K562 (cell line): ENCODE data around the gene KCND2. TPM values are rescaled to one million over a fixed set of nuclear protein-coding genes. Genes with fewer than 3 reads are reported as not detected.

Experiments
- ATAC-seq: fragments of 200-7000 bp; cut with Tn5 transposase; 3 replicates; pipeline ENCODE4 v1.9.1; 2020; ENCODE audit warnings: moderate library complexity
- BruUV-seq: library from RNA; stranded (reverse); fragments of 400-500 nt; replicated peaks from 2 replicates; lab custom pipeline; 2021; lab: Mats Ljungman, UMichigan
- CTCF ChIA-PET: fragments of 300-600 bp; formaldehyde crosslinking; extraction: SDS; loops from one replicate; lab custom pipeline; 2021; ENCODE audit warnings: low intra/inter-chr PET ratio; lab: Yijun Ruan, JAX
- POLR2A ChIA-PET: fragments of 300-600, 350-650 bp; sonication (Branson Sonifier 250); formaldehyde crosslinking; extraction: SDS; loops from one replicate; lab custom pipeline; 2021; ENCODE audit warnings: antibody characterized with exemption, inconsistent platforms; lab: Yijun Ruan, JAX
- DNase-seq, 4 experiments: peaks; one replicate each; pipeline versions ENCODE4 v3.0.0 to v3.0.0-alpha.2; 2011 to 2018; ENCODE audit warnings: low spot score in 3 of 4, mixed read lengths in 3 of 4; ENCODE audit errors: extremely low read depth in 1 of 4
- FAIRE-seq: peaks from 2 replicates; lab custom pipeline; 2011; peaks lifted over from hg19 to GRCh38; lab: Jason Lieb, UNC
- H2AFZ ChIP-seq: 2 replicates; pipeline ENCODE4 v1.6.0; 2011; ENCODE audit warnings: low read depth, low read length, control low read depth, inconsistent platforms
- H3K27ac ChIP-seq: fragments of 200-600 bp; 3 replicates; pipeline ENCODE4 v1.8.0; 2011; ENCODE audit warnings: low read depth, mild to moderate bottlenecking, control low read depth, inconsistent platforms, low read length, moderate library complexity, mixed read lengths; ENCODE audit errors: extremely low read depth
- H3K27me3 ChIP-seq, 2 experiments: fragments of 300-600 bp in 1 of 2; 2 replicates in 1 of 2; 3 replicates in 1 of 2; pipeline versions ENCODE4 v1.6.0 to v1.8.0; 2011; ENCODE audit warnings: inconsistent platforms in 2 of 2, low read length in 2 of 2, mild to moderate bottlenecking in 1 of 2, mixed read lengths in 1 of 2, moderate library complexity in 1 of 2; ENCODE audit not compliant: control insufficient read depth in 2 of 2, insufficient read depth in 2 of 2
- H3K36me3 ChIP-seq: fragments of 300-600 bp; 3 replicates; pipeline ENCODE4 v1.8.0; 2011; ENCODE audit warnings: mild to moderate bottlenecking, low read length, inconsistent platforms; ENCODE audit not compliant: control insufficient read depth, insufficient read depth
- H3K4me1 ChIP-seq, 2 experiments: fragments of 200-600 bp in 1 of 2; replicated peaks in 1 of 2; 2 replicates in 1 of 2; 3 replicates in 1 of 2; pipeline versions ENCODE4 v1.5.1 to v1.8.0; 2011; ENCODE audit warnings: inconsistent platforms in 2 of 2, low read length in 2 of 2, mild to moderate bottlenecking in 1 of 2, mixed read lengths in 1 of 2, moderate library complexity in 1 of 2; ENCODE audit not compliant: control insufficient read depth in 2 of 2, insufficient read depth in 2 of 2
- H3K4me2 ChIP-seq: 2 replicates; pipeline ENCODE4 v1.6.1; 2011; ENCODE audit warnings: low read length, control low read depth, inconsistent platforms, mixed read lengths; ENCODE audit not compliant: insufficient read depth
- H3K4me3 ChIP-seq: fragments of 200-600 bp; sonication (generic), shearing (Covaris generic); 2 replicates; pipeline ENCODE4 v1.5.1; 2016; ENCODE audit warnings: control low read depth, inconsistent platforms
- H3K79me2 ChIP-seq: fragments of 200-600 bp; 3 replicates; pipeline ENCODE4 v1.8.0; 2011; ENCODE audit warnings: low read length, inconsistent platforms; ENCODE audit not compliant: control insufficient read depth, insufficient read depth
- H3K9ac ChIP-seq, 2 experiments: 2 replicates each; pipeline versions ENCODE4 v1.6.0 to v1.6.1; 2011; ENCODE audit warnings: low read depth in 2 of 2, low read length in 2 of 2, control low read depth in 1 of 2, inconsistent platforms in 1 of 2, mild to moderate bottlenecking in 1 of 2, mixed read lengths in 1 of 2; ENCODE audit not compliant: insufficient read depth in 1 of 2
- H3K9me1 ChIP-seq: one replicate; pipeline ENCODE4 v1.6.0; 2011; ENCODE audit warnings: inconsistent platforms, mild to moderate bottlenecking, low read length, moderate library complexity; ENCODE audit not compliant: control insufficient read depth, insufficient read depth
- H3K9me3 ChIP-seq: replicated peaks from 2 replicates; pipeline ENCODE4 v1.5.1; 2011; ENCODE audit warnings: low read depth, low read length, inconsistent platforms; ENCODE audit not compliant: control insufficient read depth, insufficient read depth
- H4K20me1 ChIP-seq: replicated peaks from 2 replicates; pipeline ENCODE4 v1.6.1; 2011; ENCODE audit warnings: low read length, inconsistent platforms, mixed read lengths; ENCODE audit not compliant: control insufficient read depth, insufficient read depth
- CREB3L1 ChIP-seq: fragments of 450-650 bp; IDR thresholded peaks from 2 replicates; pipeline ENCODE4 v1.6.1; 2014; ENCODE audit warnings: low read depth, mild to moderate bottlenecking, moderate library complexity, borderline replicate concordance
- DEAF1 ChIP-seq: fragments of 450-650 bp; formaldehyde crosslinking; IDR thresholded peaks from 2 replicates; pipeline ENCODE4 v1.4.0; 2020; ENCODE audit warnings: mild to moderate bottlenecking, moderate library complexity
- SMARCA4 ChIP-seq: fragments of 450-650 bp; IDR thresholded peaks from 2 replicates; pipeline ENCODE4 v1.6.1; 2016
- SMARCC2 ChIP-seq: fragments of 450-650 bp; IDR thresholded peaks from 2 replicates; pipeline ENCODE4 v1.6.1; 2017; ENCODE audit warnings: antibody characterized with exemption, moderate library complexity, mild to moderate bottlenecking, low read depth
- TAF15 ChIP-seq: fragments of 200-400 bp; formaldehyde crosslinking; IDR thresholded peaks from 2 replicates; pipeline ENCODE4 v1.6.1; 2017; ENCODE audit warnings: mild to moderate bottlenecking, low read depth, low read length, moderate library complexity
- TCF15 ChIP-seq: fragments of 250-450 bp; sonication (Bioruptor Pico); IDR thresholded peaks from 2 replicates; pipeline ENCODE4 v1.8.0; 2022; ENCODE audit warnings: moderate library complexity, mild to moderate bottlenecking, inconsistent platforms
- ZBTB26 ChIP-seq: fragments of 450-650 bp; formaldehyde crosslinking; IDR thresholded peaks from 2 replicates; pipeline ENCODE4 v1.4.0; 2022; ENCODE audit warnings: missing genetic modification characterization
- ZNF280B ChIP-seq: fragments of 250-450 bp; sonication (Bioruptor Pico); IDR thresholded peaks from 2 replicates; pipeline ENCODE4 v1.5.1; 2021; ENCODE audit warnings: mild to moderate bottlenecking
- WGBS: fragments of 100-300 bp; shearing (Covaris generic); methylation state at CpG from one replicate; pipeline ENCODE4 v1.1.6; 2016; ENCODE audit warnings: low coverage, mixed read lengths; ENCODE audit not compliant: insufficient coverage; ENCODE audit errors: missing lambda C conversion rate; 5-methylcytosine and 5-hydroxymethylcytosine counted together
- in situ Hi-C: fragments of 300-500 bp; cut with MboI; formaldehyde crosslinking; loops from 4 replicates; pipeline ENCODE4 v1.15.0; 2018; ENCODE audit warnings: inconsistent platforms, mixed read lengths
- intact Hi-C: fragments of 100-400 bp; cut with micrococcal nuclease; formaldehyde crosslinking; loops from 2 replicates; pipeline ENCODE4 v1.14.2; 2022
- polyA plus RNA-seq, 8 experiments: library from polyadenylated mRNA; depleted of rRNA in 4 of 8; stranded (reverse) in 5 of 8; unstranded in 3 of 8; fragments of >200 nt; fragmentation: Nextera tagmentation in 2 of 8; fragmentation: Illumina TruSeq in 1 of 8; extraction: Ambion mirVana in 2 of 8; extraction: Trizol in 1 of 8; gene quantifications; 2 replicates each; pipeline versions ENCODE4 v1.2.1 to v1.2.3, GENCODE V29; 2011 to 2014; ENCODE audit warnings: inconsistent platforms in 1 of 8, missing spikeins in 1 of 8
- total RNA-seq, 7 experiments: library from RNA; depleted of rRNA in 6 of 7; stranded (reverse); fragments of >200 nt in 6 of 7; fragmentation: Illumina TruSeq in 2 of 7; extraction: Trizol in 2 of 7; gene quantifications; 2 replicates each; pipeline versions ENCODE4 v1.2.1 to v1.2.3, GENCODE V29; 2011 to 2021; ENCODE audit warnings: low replicate concordance in 1 of 7

The KCND2 gene
- total and polyA plus RNA-seq, 9 of the 15 experiments (the other 6 are each of a cell fraction or from before 2014, with no cell fraction given): 0.03 to 0.12 TPM; not detected in 7

GRCh38 chr7:120729245-120729644 lies 456.3 kb downstream of the KCND2 start:
- TF ChIP-seq SMARCC2: no peak
- TF ChIP-seq TCF15: no peak
- TF ChIP-seq CREB3L1: no peak
- Histone ChIP-seq H4K20me1 (no peaks in the 10 kb centered on the region), H2AFZ (no peak overlapping the region), H3K79me2 (no peaks in the 10 kb centered on the region), H3K9ac (no peak overlapping the region), H3K9me1 (no peaks in the 10 kb centered on the region), H3K4me3 (no peak overlapping the region), H3K27me3 (no peaks in the 10 kb centered on the region), H3K4me1 (no peaks in the 10 kb centered on the region), H3K9me3 (no peaks in the 10 kb centered on the region), H3K4me2 (no peak overlapping the region), H3K27ac (no peak overlapping the region), H3K36me3 (no peaks in the 10 kb centered on the region)
- intact Hi-C loops: loop anchor here (10.0 kb wide), 1 partner anchor 454 kb away; the partner anchor contains the start of gene KCND2
- ChIA-PET CTCF (no interaction called here), POLR2A (no interaction called here)
- no TSS peak for BruUV-seq
- no peak for DNase-seq
- peak; percentile 37; the same call in 2 of the 3 replicates for ATAC-seq
- in situ Hi-C loops: no loop called here
- FAIRE-seq: no peak
- 0% methylated on average over 1 of the region's 1 CpG for WGBS

GRCh38 chr7:120731271-120731670 lies 458.3 kb downstream of the KCND2 start:
- intact Hi-C loops (loop anchor here (10.0 kb wide), 1 partner anchor 636 kb away; no protein-coding TSS in a partner anchor), in situ Hi-C loops (no loop called here)
- Histone ChIP-seq H3K9me1 (no peaks in the 10 kb centered on the region), H3K79me2 (no peaks in the 10 kb centered on the region), H3K27ac (no peak overlapping the region), H2AFZ (no peak overlapping the region), H3K36me3 (no peaks in the 10 kb centered on the region), H3K4me3 (no peak overlapping the region), H3K4me1 (no peaks in the 10 kb centered on the region), H3K9ac (no peak overlapping the region), H3K9me3 (no peaks in the 10 kb centered on the region), H3K4me2 (no peak overlapping the region), H4K20me1 (no peaks in the 10 kb centered on the region), H3K27me3 (no peaks in the 10 kb centered on the region)
- POLR2A ChIA-PET: interaction anchor here (0.9 to 2.4 kb wide), 2 partner anchors 11 to 13 kb away, joined by 6 to 7 read pairs; no protein-coding TSS in a partner anchor
- DNase-seq (no peak), ATAC-seq (no peak), FAIRE-seq (no peak)
- BruUV-seq: no TSS peak
- CTCF ChIA-PET: no interaction called here
- no peak for TF ChIP-seq ZNF280B (CRISPR knock-in tag)
- TF ChIP-seq TAF15: no peak
- no peak for TF ChIP-seq ZBTB26 (CRISPR knock-in tag)
- TF ChIP-seq DEAF1: no peak
- no peak for TF ChIP-seq SMARCA4
